Neuronal stem cell (in vitro differentiated cells): ENCODE data around the gene NAP1L4.
A peak's percentile ranks its signal among the peaks of the same experiment; 100 is the strongest.

Experiments used
- DNase-seq: peaks from one replicate; pipeline ENCODE4 v3.0.0-alpha.2; 2013; ENCODE audit warnings: low spot score
- H2AFZ ChIP-seq: one replicate; pipeline ENCODE4 v1.6.1; 2013; ENCODE audit warnings: mild to moderate bottlenecking, low read length, inconsistent platforms
- H2AK5ac ChIP-seq: 2 replicates; pipeline ENCODE4 v1.6.1; 2013; ENCODE audit warnings: low read depth, mild to moderate bottlenecking, inconsistent platforms, low read length, moderate library complexity, mixed read lengths
- H2BK120ac ChIP-seq: 2 replicates; pipeline ENCODE4 v1.6.1; 2013; ENCODE audit warnings: low read depth, mild to moderate bottlenecking, inconsistent platforms, low read length, moderate library complexity, mixed read lengths
- H2BK12ac ChIP-seq: one replicate; pipeline ENCODE4 v1.6.1; 2013; ENCODE audit warnings: low read length, inconsistent platforms
- H2BK15ac ChIP-seq: 2 replicates; pipeline ENCODE4 v1.6.1; 2013; ENCODE audit warnings: mild to moderate bottlenecking, low read length, inconsistent platforms, mixed read lengths
- H2BK5ac ChIP-seq: one replicate; pipeline ENCODE4 v1.6.1; 2013; ENCODE audit warnings: inconsistent platforms, mild to moderate bottlenecking, low read length, moderate library complexity
- H3K14ac ChIP-seq: one replicate; pipeline ENCODE4 v1.6.1; 2013; ENCODE audit warnings: low read length, inconsistent platforms
- H3K18ac ChIP-seq: 2 replicates; pipeline ENCODE4 v1.6.1; 2013; ENCODE audit warnings: low read length, inconsistent platforms
- H3K23ac ChIP-seq: 2 replicates; pipeline ENCODE4 v1.6.1; 2013; ENCODE audit warnings: low read depth, mild to moderate bottlenecking, mixed read lengths, low read length, inconsistent platforms; ENCODE audit not compliant: poor library complexity
- H3K27ac ChIP-seq: replicated peaks from 3 replicates; pipeline ENCODE4 v1.5.1; 2013; ENCODE audit warnings: low read length, inconsistent platforms
- H3K27me3 ChIP-seq, 3 experiments: 2 replicates each; pipeline ENCODE4 v1.6.1; 2013; ENCODE audit warnings: low read length in 3 of 3, mild to moderate bottlenecking in 2 of 3, inconsistent platforms in 1 of 3, low read depth in 1 of 3, mixed read lengths in 1 of 3, moderate library complexity in 1 of 3; ENCODE audit not compliant: control insufficient read depth in 3 of 3, insufficient read depth in 3 of 3
- H3K36me3 ChIP-seq, 2 donors: replicated peaks in 1 of 2; 2 replicates each; pipeline ENCODE4 v1.6.1; 2013; ENCODE audit warnings: low read length in 2 of 2; ENCODE audit not compliant: control insufficient read depth in 2 of 2, insufficient read depth in 2 of 2
- H3K4ac ChIP-seq: 2 replicates; pipeline ENCODE4 v1.6.1; 2013; ENCODE audit warnings: inconsistent platforms, mild to moderate bottlenecking, low read length, moderate library complexity
- H3K4me1 ChIP-seq, 2 donors: 1 replicate in 1 of 2; 2 replicates in 1 of 2; pipeline ENCODE4 v1.6.1; 2013; ENCODE audit warnings: low read length in 2 of 2, low read depth in 1 of 2; ENCODE audit not compliant: control insufficient read depth in 2 of 2, insufficient read depth in 1 of 2
- H3K4me2 ChIP-seq: one replicate; pipeline ENCODE4 v1.6.1; 2013; ENCODE audit warnings: mild to moderate bottlenecking, low read length, inconsistent platforms; ENCODE audit not compliant: insufficient read depth, poor library complexity, severe bottlenecking
- H3K4me3 ChIP-seq, 2 donors: 2 replicates each; pipeline ENCODE4 v1.5.1; 2013; ENCODE audit warnings: low read length in 2 of 2, mild to moderate bottlenecking in 2 of 2, inconsistent platforms in 1 of 2, moderate library complexity in 1 of 2
- H3K79me1 ChIP-seq: one replicate; pipeline ENCODE4 v1.6.1; 2013; ENCODE audit warnings: low read depth, mild to moderate bottlenecking, inconsistent platforms, low read length, moderate library complexity
- H3K9ac ChIP-seq: one replicate; pipeline ENCODE4 v1.6.1; 2013; ENCODE audit warnings: mild to moderate bottlenecking, low read depth, low read length, inconsistent platforms; ENCODE audit not compliant: poor library complexity
- H3K9me3 ChIP-seq, 2 donors: replicated peaks in 1 of 2; 2 replicates each; pipeline versions ENCODE3 to v1.6.1; 2013; ENCODE audit warnings: low read length in 2 of 2, mild to moderate bottlenecking in 2 of 2, inconsistent platforms in 1 of 2, low read depth in 1 of 2, mixed read lengths in 1 of 2, moderate library complexity in 1 of 2; ENCODE audit not compliant: control insufficient read depth in 2 of 2, insufficient read depth in 1 of 2
- H4K8ac ChIP-seq: one replicate; pipeline ENCODE4 v1.6.1; 2013; ENCODE audit warnings: low read depth, mild to moderate bottlenecking, inconsistent platforms, low read length, moderate library complexity
- H4K91ac ChIP-seq: one replicate; pipeline ENCODE4 v1.6.1; 2013; ENCODE audit warnings: low read length, low read depth, mild to moderate bottlenecking, inconsistent platforms; ENCODE audit not compliant: poor library complexity
- WGBS, 2 donors: extraction: QIAGEN DNeasy Blood & Tissue Kit; methylation state at CpG; one replicate each; pipeline ENCODE4 v1.1.7; 2013; ENCODE audit warnings: missing lambda C conversion rate in 2 of 2, mixed read lengths in 1 of 2; ENCODE audit not compliant: insufficient read length in 2 of 2, insufficient replicate concordance in 1 of 2; ENCODE audit errors: extremely low coverage in 2 of 2; 5-methylcytosine and 5-hydroxymethylcytosine counted together

The NAP1L4 gene

DNA sequence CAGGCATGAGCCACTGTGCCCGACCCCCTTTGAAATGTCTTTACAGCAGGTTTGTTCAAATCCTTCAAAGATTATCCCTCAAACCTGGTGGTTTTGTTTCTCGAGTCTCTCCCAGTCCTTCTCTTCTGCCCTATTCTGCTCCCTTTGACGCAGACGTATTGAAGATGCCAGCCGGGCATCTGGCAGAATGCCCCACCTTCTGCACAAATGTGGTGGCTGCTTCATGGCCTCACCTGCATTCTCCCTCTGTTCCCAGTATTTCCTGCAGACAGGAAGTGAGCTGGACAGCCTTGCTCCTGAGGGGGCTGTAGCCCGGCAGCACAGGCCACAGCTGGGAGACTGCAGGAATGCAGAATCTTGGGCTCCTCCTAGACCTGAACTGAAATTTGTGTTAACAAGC is 4.8 kb upstream of the NAP1L4 start:
- H3K36me3 ChIP-seq = peaks cover 14 to 27% of the 10 kb centered on the region in 2 donors
- H2AFZ ChIP-seq = no peak overlapping the region
- no peak overlapping the region for H2BK15ac ChIP-seq
- H3K79me1 ChIP-seq = peaks cover 1% of the 10 kb centered on the region
- no CpG with 5 or more reads among the region's 6 CpGs for WGBS, 2 donors
- H3K14ac ChIP-seq = no peak overlapping the region
- H3K9me3 ChIP-seq = no peaks in the 10 kb centered on the region
- no peak overlapping the region for H2BK12ac ChIP-seq
- no peak overlapping the region for H3K27ac ChIP-seq
- H2BK120ac ChIP-seq = no peak overlapping the region
- no peak overlapping the region for H3K4me2 ChIP-seq
- H2BK5ac ChIP-seq = no peak overlapping the region
- H3K23ac ChIP-seq = no peak overlapping the region
- H3K4me1 ChIP-seq = peaks cover 2 to 14% of the 10 kb centered on the region in 2 donors
- no peak overlapping the region for H3K4ac ChIP-seq
- H3K27me3 ChIP-seq = no peaks in the 10 kb centered on the region
- H3K4me3 ChIP-seq = no peak overlapping the region
- no peak overlapping the region for H2AK5ac ChIP-seq
- no peak overlapping the region for H3K9ac ChIP-seq
- DNase-seq = no peak
- H3K18ac ChIP-seq = no peak overlapping the region
- no peak overlapping the region for H4K8ac ChIP-seq
- H4K91ac ChIP-seq = no peak overlapping the region

DNA sequence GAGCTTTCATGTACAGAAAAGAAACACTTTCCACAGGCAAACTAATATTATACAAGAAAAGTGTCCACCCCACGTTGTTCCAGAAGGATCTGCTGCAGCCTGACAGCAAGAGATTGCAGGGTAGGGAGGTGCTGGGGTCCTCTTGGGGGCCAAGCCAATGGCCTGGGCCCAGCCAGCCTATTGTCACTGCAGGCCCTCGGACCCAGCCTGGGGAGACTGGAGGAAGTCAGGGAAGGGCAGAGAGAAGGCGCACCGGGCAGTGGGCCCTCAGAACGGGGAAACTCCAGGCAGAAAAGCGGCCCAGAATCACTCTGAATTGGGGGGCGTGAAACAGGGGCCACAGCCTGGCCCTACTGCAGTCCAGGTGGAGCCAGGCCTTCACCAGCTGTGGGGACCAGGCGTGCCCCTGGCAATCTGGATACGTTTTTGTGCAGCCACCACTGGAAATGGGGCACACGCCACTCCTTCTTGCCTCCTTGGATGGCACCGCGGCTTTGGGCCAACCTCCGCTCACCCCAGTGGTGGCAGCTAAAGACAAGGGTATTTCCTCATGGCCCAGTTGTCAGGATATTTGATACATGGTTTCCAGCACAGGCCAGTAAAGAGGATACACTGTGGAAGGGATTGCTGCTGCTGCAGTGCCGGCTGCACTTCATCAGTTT is 3.9 kb upstream of the NAP1L4 start:
- Histone ChIP-seq H3K9me3 (no peaks in the 10 kb centered on the region), H3K79me1 (peaks cover 5% of the 10 kb centered on the region), H3K4me1 (peaks cover 2 to 10% of the 10 kb centered on the region in 2 donors), H3K9ac (peak overlapping the region; percentile 60), H2AK5ac (peak overlapping the region; percentile 56), H4K8ac (no peak overlapping the region), H3K4ac (no peak overlapping the region), H3K4me2 (no peak overlapping the region), H4K91ac (no peak overlapping the region), H3K18ac (no peak overlapping the region), H3K27ac (no peak overlapping the region), H3K4me3 (no peak overlapping the region), H2BK120ac (no peak overlapping the region), H3K36me3 (peaks cover 8 to 17% of the 10 kb centered on the region in 2 donors), H2BK5ac (peak overlapping the region; percentile 75), H2AFZ (peak overlapping the region; percentile 41), H2BK15ac (no peak overlapping the region), H2BK12ac (no peak overlapping the region), H3K27me3 (no peaks in the 10 kb centered on the region), H3K23ac (peak overlapping the region; percentile 43), H3K14ac (peak overlapping the region; percentile 8)
- no CpG with 5 or more reads among the region's 14 CpGs for WGBS, 2 donors
- no peak for DNase-seq

DNA sequence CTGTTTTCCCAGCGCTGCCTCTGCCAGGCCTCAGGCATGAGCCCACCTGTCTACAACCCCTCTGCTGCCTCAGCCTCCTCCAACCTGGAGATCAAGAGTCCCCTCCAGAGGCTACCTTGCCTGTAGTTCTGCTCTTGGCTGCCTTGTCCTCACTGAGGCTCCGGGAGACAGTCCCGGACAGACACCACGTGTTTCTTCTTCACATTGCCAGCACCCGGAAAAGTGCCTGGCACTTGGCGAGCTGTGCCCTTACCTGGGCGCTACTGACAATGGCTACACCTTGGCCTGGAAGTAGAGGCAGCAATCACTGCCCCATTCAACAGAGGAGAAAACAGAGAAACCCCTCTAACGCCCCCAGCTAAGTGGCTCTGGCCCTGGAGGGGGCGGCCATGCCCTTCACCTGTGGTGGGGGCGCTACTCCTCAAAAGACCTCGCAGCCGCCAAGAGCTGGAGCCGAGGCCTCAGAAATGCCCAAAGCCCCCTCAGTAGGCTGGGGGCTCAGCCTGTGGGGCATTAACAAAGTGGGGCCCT is 3.0 kb upstream of the NAP1L4 start:
- Histone ChIP-seq H3K27ac (no peak overlapping the region), H4K8ac (no peak overlapping the region), H3K27me3 (no peaks in the 10 kb centered on the region), H3K4me1 (peaks cover 2 to 3% of the 10 kb centered on the region in 2 donors), H3K23ac (no peak overlapping the region), H3K9ac (no peak overlapping the region), H3K4me2 (no peak overlapping the region), H3K18ac (no peak overlapping the region), H3K9me3 (no peaks in the 10 kb centered on the region), H3K4ac (no peak overlapping the region), H2BK5ac (no peak overlapping the region), H2AK5ac (no peak overlapping the region), H2BK15ac (peak overlapping the region; percentile 26), H2AFZ (no peak overlapping the region), H3K14ac (peak overlapping the region; percentile 71), H2BK120ac (no peak overlapping the region), H4K91ac (no peak overlapping the region), H3K36me3 (peaks cover 3 to 8% of the 10 kb centered on the region in 2 donors), H2BK12ac (no peak overlapping the region), H3K4me3 (no peak overlapping the region), H3K79me1 (peaks cover 4% of the 10 kb centered on the region)
- DNase-seq = no peak
- WGBS, 2 donors = no CpG with 5 or more reads among the region's 13 CpGs

DNA sequence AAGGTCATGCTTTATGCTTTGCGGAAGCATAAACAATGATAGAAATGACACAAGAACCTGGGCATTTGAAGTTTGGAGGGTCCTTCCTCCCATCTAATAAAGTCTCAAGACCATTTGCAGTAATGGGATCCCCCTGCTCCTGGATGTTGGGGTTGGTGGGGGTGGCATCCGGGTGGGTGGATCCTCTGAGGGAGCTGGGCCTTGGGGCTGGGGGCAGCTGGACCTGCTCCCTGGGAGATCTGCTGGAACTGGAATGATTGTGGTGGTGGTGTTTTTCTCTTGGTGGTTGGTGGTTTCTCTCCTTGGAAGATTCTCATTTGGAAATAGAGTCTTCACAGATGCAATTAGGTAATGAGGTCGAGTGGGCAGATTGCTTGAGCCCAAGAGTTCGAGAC is 2.2 kb upstream of the NAP1L4 start:
- H2BK12ac ChIP-seq = no peak overlapping the region
- no peak overlapping the region for H2AK5ac ChIP-seq
- H2BK120ac ChIP-seq = no peak overlapping the region
- no peak overlapping the region for H2BK15ac ChIP-seq
- no peak overlapping the region for H3K4ac ChIP-seq
- peaks cover 0 to under 1% of the 10 kb centered on the region in 2 donors for H3K36me3 ChIP-seq
- no peak for DNase-seq
- H4K8ac ChIP-seq = no peak overlapping the region
- no peak overlapping the region for H4K91ac ChIP-seq
- WGBS, 2 donors = no CpG with 5 or more reads among the region's 4 CpGs
- H3K79me1 ChIP-seq = peaks cover 4% of the 10 kb centered on the region
- no peak overlapping the region for H3K27ac ChIP-seq
- no peaks in the 10 kb centered on the region for H3K9me3 ChIP-seq
- H2BK5ac ChIP-seq = no peak overlapping the region
- H3K23ac ChIP-seq = no peak overlapping the region
- no peak overlapping the region for H3K18ac ChIP-seq
- H2AFZ ChIP-seq = no peak overlapping the region
- no peak overlapping the region for H3K9ac ChIP-seq
- H3K4me2 ChIP-seq = no peak overlapping the region
- no peak overlapping the region for H3K4me3 ChIP-seq
- H3K27me3 ChIP-seq = no peaks in the 10 kb centered on the region
- H3K4me1 ChIP-seq = peaks cover 3 to 10% of the 10 kb centered on the region in 2 donors
- no peak overlapping the region for H3K14ac ChIP-seq
